Fibroblast of lung (primary cell): ENCODE results near the gene ENDOD1.

Experiments used
- EZH2 ChIP-seq: IDR thresholded peaks from 2 replicates; pipeline ENCODE4 v1.5.1; 2012; ENCODE audit warnings: low read length, control low read depth, mild to moderate bottlenecking; ENCODE audit errors: missing control alignments
- TF ChIP-seq, protein P1 (sequence below), 2 donors: IDR thresholded peaks in 1 of 2; conservative IDR thresholded peaks in 1 of 2; 1 replicate in 1 of 2; 2 replicates in 1 of 2; pipeline ENCODE4 v1.5.1; 2011 to 2012; ENCODE audit warnings: low read length in 2 of 2, control low read depth in 1 of 2, inconsistent platforms in 1 of 2, low read depth in 1 of 2, mild to moderate bottlenecking in 1 of 2

DNA sequence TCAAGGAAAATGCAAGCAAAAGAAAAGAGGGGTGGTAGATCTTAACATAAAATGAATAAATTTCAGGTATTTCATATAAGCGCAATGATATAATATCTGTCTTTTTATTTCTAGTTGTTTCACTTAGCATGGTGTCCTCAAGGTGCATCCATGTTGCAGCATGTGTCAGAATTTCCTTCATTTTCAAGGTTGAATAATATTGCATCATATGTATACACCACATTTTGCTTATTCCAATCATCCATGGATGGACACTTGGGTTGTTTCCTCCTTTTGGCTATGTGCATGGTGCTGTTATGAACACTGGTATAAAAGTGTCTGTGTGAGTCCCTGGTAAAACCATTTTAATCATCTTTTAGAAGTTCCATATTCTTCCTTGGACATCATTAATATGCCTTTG, 47.4 kb upstream of the ENDOD1 start:
- TF ChIP-seq EZH2: no peak
- TF ChIP-seq, protein P1, sequence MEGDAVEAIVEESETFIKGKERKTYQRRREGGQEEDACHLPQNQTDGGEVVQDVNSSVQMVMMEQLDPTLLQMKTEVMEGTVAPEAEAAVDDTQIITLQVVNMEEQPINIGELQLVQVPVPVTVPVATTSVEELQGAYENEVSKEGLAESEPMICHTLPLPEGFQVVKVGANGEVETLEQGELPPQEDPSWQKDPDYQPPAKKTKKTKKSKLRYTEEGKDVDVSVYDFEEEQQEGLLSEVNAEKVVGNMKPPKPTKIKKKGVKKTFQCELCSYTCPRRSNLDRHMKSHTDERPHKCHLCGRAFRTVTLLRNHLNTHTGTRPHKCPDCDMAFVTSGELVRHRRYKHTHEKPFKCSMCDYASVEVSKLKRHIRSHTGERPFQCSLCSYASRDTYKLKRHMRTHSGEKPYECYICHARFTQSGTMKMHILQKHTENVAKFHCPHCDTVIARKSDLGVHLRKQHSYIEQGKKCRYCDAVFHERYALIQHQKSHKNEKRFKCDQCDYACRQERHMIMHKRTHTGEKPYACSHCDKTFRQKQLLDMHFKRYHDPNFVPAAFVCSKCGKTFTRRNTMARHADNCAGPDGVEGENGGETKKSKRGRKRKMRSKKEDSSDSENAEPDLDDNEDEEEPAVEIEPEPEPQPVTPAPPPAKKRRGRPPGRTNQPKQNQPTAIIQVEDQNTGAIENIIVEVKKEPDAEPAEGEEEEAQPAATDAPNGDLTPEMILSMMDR (conservative IDR thresholded peaks at IDR 0.05 in 1 of 2, IDR thresholded peaks at IDR 0.05 in 1 of 2; ENCODE audit: low read depth in 1 of 2, low read length in 2 of 2): no peak
